Neural cell (in vitro differentiated cells): ENCODE data around the gene MRPL1.
"Not testable (repeated sequence)": the region's sequence is repeated elsewhere in the genome, so short reads cannot be mapped to it uniquely, and the experiment has no call there.

Experiments used
- CTCF ChIP-seq: fragments of 450-650 bp; IDR thresholded peaks from 2 replicates; pipeline ENCODE4 v1.5.1; 2014; ENCODE audit warnings: antibody characterized with exemption, mild to moderate bottlenecking, moderate library complexity; ENCODE audit not compliant: poor library complexity, severe bottlenecking
- EP300 ChIP-seq: fragments of 450-650 bp; conservative IDR thresholded peaks from 2 replicates; pipeline ENCODE4 v1.6.1; 2014; ENCODE audit warnings: antibody characterized with exemption, mild to moderate bottlenecking, moderate library complexity; ENCODE audit not compliant: poor library complexity, severe bottlenecking
- POLR2AphosphoS5 ChIP-seq: IDR thresholded peaks from 2 replicates; pipeline ENCODE4 v1.6.1; 2012
- SMC3 ChIP-seq: fragments of 450-650 bp; conservative IDR thresholded peaks from 2 replicates; pipeline ENCODE4 v1.6.1; 2014; ENCODE audit warnings: antibody characterized with exemption, mild to moderate bottlenecking, moderate library complexity; ENCODE audit not compliant: poor library complexity

GRCh38 chr4:77863341-77863740 lies 711 bp downstream of the MRPL1 start:
- not testable (repeated sequence) for TF ChIP-seq CTCF, SMC3, EP300, POLR2AphosphoS5
